ENCODE results near the gene BCL2L2.
"Not testable (repeated sequence)": the region's sequence is repeated elsewhere in the genome, so short reads cannot be mapped to it uniquely, and the experiment has no call there.

Gene BCL2L2

GRCh38 chr14:23306412-23307145 is at the start of gene BCL2L2:
TSS of gene BCL2L2 (plus strand) at chr14:23306833. CDS start at chr14:23307768, 935 bp downstream.
- DNase-seq, result no peak

- no peak for DNase-seq
These were observed 48.4 kb upstream of the BCL2L2 start for GRCh38 chr14:23258256-23258655.

GRCh38 chr14:23259426-23259825 is 47.2 kb upstream of the BCL2L2 start:
- DNase-seq, result no peak

- DNase-seq, result not testable (repeated sequence)
These were observed 45.8 kb upstream of the BCL2L2 start for GRCh38 chr14:23260849-23261248.

GRCh38 chr14:23269193-23269592 is 37.4 kb upstream of the BCL2L2 start:
- DNase-seq, result no peak

- no peak for DNase-seq
These were observed 31.2 kb upstream of the BCL2L2 start for GRCh38 chr14:23275412-23275811.

- DNase-seq, result no peak
These were observed 29.4 kb upstream of the BCL2L2 start for GRCh38 chr14:23277189-23277588.

- DNase-seq, result not testable (repeated sequence)
These were observed 28.7 kb upstream of the BCL2L2 start for GRCh38 chr14:23277928-23278327.

- no peak for DNase-seq
These were observed 25.4 kb upstream of the BCL2L2 start for GRCh38 chr14:23281247-23281646.

GRCh38 chr14:23284654-23285529 is 21.7 kb upstream of the BCL2L2 start:
- DNase-seq, result no peak

GRCh38 chr14:23285530-23286019 is 21.1 kb upstream of the BCL2L2 start:
- DNase-seq, result no peak

GRCh38 chr14:23286020-23286901 is 20.4 kb upstream of the BCL2L2 start, which contains the start of gene HOMEZ:
TSS of gene HOMEZ (minus strand) at chr14:23286132. CDS start at chr14:23285952, 180 bp downstream.
- DNase-seq, result peak; percentile 97

GRCh38 chr14:23286902-23287479 is 19.6 kb upstream of the BCL2L2 start:
- no peak for DNase-seq

- peak; percentile 63 for DNase-seq
These were observed 11.7 kb upstream of the BCL2L2 start for GRCh38 chr14:23294734-23295561.

GRCh38 chr14:23296012-23296777 is 10.4 kb upstream of the BCL2L2 start:
- no peak for DNase-seq

- DNase-seq, result no peak
These were observed 9.5 kb upstream of the BCL2L2 start for GRCh38 chr14:23297096-23297495.

- DNase-seq, result no peak
These were observed 8.9 kb upstream of the BCL2L2 start for GRCh38 chr14:23297611-23298277.

GRCh38 chr14:23299211-23299957 is 7.2 kb upstream of the BCL2L2 start:
- no peak for DNase-seq
